HepG2 (cell line): ENCODE results near the gene SIGLEC8. TPM values are rescaled to one million over a fixed set of nuclear protein-coding genes. Genes with fewer than 3 reads are reported as not detected.

ENCODE experiments used
- AHDC1 ChIP-seq: sonication (generic); formaldehyde crosslinking; IDR thresholded peaks from 2 replicates; pipeline ENCODE4 v1.5.1; 2020; ENCODE audit warnings: mild to moderate bottlenecking, missing genetic modification reagents, borderline replicate concordance
- ARID3A ChIP-seq: IDR thresholded peaks from 2 replicates; pipeline ENCODE4 v1.6.1; 2012; ENCODE audit warnings: low read depth, low read length, improper control_type of control experiment
- BHLHE40 ChIP-seq: IDR thresholded peaks from 2 replicates; pipeline ENCODE4 v1.6.1; 2011; ENCODE audit warnings: low read length, improper control_type of control experiment
- CAMTA2 ChIP-seq: sonication (generic); formaldehyde crosslinking; IDR thresholded peaks from 2 replicates; pipeline ENCODE4 v1.4.0; 2020; ENCODE audit warnings: mild to moderate bottlenecking, missing genetic modification reagents, borderline replicate concordance
- DPF2 ChIP-seq: sonication (generic); formaldehyde crosslinking; IDR thresholded peaks from 2 replicates; pipeline ENCODE4 v1.4.0; 2020; ENCODE audit warnings: mild to moderate bottlenecking, low read depth, missing genetic modification reagents, borderline replicate concordance
- ETV6 ChIP-seq: sonication (generic); formaldehyde crosslinking; conservative IDR thresholded peaks from 2 replicates; pipeline ENCODE4 v1.4.0; 2020; ENCODE audit warnings: missing genetic modification reagents
- FOSL1 ChIP-seq: sonication (generic); formaldehyde crosslinking; IDR thresholded peaks from 2 replicates; pipeline ENCODE4 v1.9.0; 2021; ENCODE audit warnings: missing genetic modification reagents, borderline replicate concordance
- GABPB1 ChIP-seq: IDR thresholded peaks from 2 replicates; pipeline ENCODE4 v1.6.1; 2016; ENCODE audit warnings: mild to moderate bottlenecking, missing genetic modification reagents, moderate library complexity, missing compliant biosample characterization
- HOXA3 ChIP-seq: sonication (generic); formaldehyde crosslinking; IDR thresholded peaks from 2 replicates; pipeline ENCODE4 v1.5.0; 2020; ENCODE audit warnings: missing genetic modification reagents
- RXRA ChIP-seq: sonication (generic); formaldehyde crosslinking; IDR thresholded peaks from 2 replicates; pipeline ENCODE4 v1.5.1; 2020; ENCODE audit warnings: missing genetic modification reagents
- SMAD1 ChIP-seq: sonication (generic); formaldehyde crosslinking; IDR thresholded peaks from 2 replicates; pipeline ENCODE4 v1.4.0; 2020; ENCODE audit warnings: missing genetic modification reagents, low read depth, mild to moderate bottlenecking, borderline replicate concordance
- TMF1 ChIP-seq: sonication (generic); formaldehyde crosslinking; IDR thresholded peaks from 2 replicates; pipeline ENCODE4 v1.8.1; 2022; ENCODE audit warnings: low read depth, missing genetic modification reagents
- YY1 ChIP-seq: IDR thresholded peaks from 2 replicates; pipeline ENCODE4 v1.6.1; 2011; ENCODE audit warnings: low read length, low read depth, moderate library complexity, mild to moderate bottlenecking; ENCODE audit not compliant: insufficient read depth, insufficient replicate concordance
- ZFP1 ChIP-seq: IDR thresholded peaks from 2 replicates; pipeline ENCODE4 v1.6.1; 2016
- ZKSCAN1 ChIP-seq: fragments of 150-350 bp; IDR thresholded peaks from 2 replicates; pipeline ENCODE4 v1.6.1; 2014; ENCODE audit warnings: low read length
- ZNF646 ChIP-seq: sonication (generic); formaldehyde crosslinking; IDR thresholded peaks from 2 replicates; pipeline ENCODE4 v1.9.0; 2021; ENCODE audit warnings: mild to moderate bottlenecking, missing genetic modification reagents
- ZNF746 ChIP-seq: sonication (generic); formaldehyde crosslinking; IDR thresholded peaks from 2 replicates; pipeline ENCODE4 v1.8.0; 2022; ENCODE audit warnings: mild to moderate bottlenecking, missing genetic modification reagents
- ZNF772 ChIP-seq: sonication (generic); formaldehyde crosslinking; IDR thresholded peaks from 2 replicates; pipeline ENCODE4 v1.5.0; 2020; ENCODE audit warnings: mild to moderate bottlenecking, missing genetic modification reagents
- polyA plus RNA-seq, 8 experiments: library from polyadenylated mRNA; depleted of rRNA in 3 of 8; stranded (reverse) in 7 of 8; unstranded in 1 of 8; fragments of >200 nt; fragmentation: Illumina TruSeq in 4 of 8; extraction: Trizol in 4 of 8; gene quantifications; 2 replicates each; pipeline versions ENCODE4 v1.2.1 to v1.2.3, GENCODE V29; 2011 to 2016; ENCODE audit warnings: low read depth in 4 of 8, missing spikeins in 1 of 8, mixed read lengths in 1 of 8; ENCODE audit not compliant: insufficient read depth in 1 of 8
- total RNA-seq, 5 experiments: library from RNA; depleted of rRNA; stranded (reverse); fragments of >200 nt; fragmentation: Illumina TruSeq; extraction: Trizol; gene quantifications; 2 replicates each; pipeline ENCODE4 v1.2.3, GENCODE V29; 2016; ENCODE audit warnings: low read depth in 1 of 5

SIGLEC8 gene
- total and polyA plus RNA-seq, 2 of the 13 experiments (the other 11 are each of a cell fraction or from before 2014, with no cell fraction given) = not detected

GRCh38 chr19:51422053-51422448 lies 36.2 kb downstream of the SIGLEC8 start (continued):
- TF ChIP-seq ARID3A = no peak
- no peak for TF ChIP-seq DPF2
- TF ChIP-seq ETV6 (CRISPR knock-in tag) = peak; percentile 98
- peak; percentile 57; the same call in 1 of the 2 replicates for TF ChIP-seq FOSL1
- peak; percentile 90; the same call in 1 of the 2 replicates for TF ChIP-seq CAMTA2
- peak; percentile 92 for TF ChIP-seq ZFP1 (CRISPR knock-in tag)
- no peak for TF ChIP-seq SMAD1
- TF ChIP-seq TMF1 (CRISPR knock-in tag) = peak; percentile 99
- TF ChIP-seq ZKSCAN1 = no peak
- TF ChIP-seq HOXA3 (CRISPR knock-in tag) = peak; percentile 83
- TF ChIP-seq GABPB1 = peak; percentile 77
- 0 out of 2 replicates have a peak, but pooled peaks have one; percentile 68 for TF ChIP-seq ZNF746
- no peak for TF ChIP-seq ZNF646 (CRISPR knock-in tag)
- peak; percentile 54 for TF ChIP-seq YY1
- peak; percentile 70; the same call in 1 of the 2 replicates for TF ChIP-seq RXRA (CRISPR knock-in tag)
- TF ChIP-seq BHLHE40 = no peak
- TF ChIP-seq ZNF772 (CRISPR knock-in tag) = peak; percentile 97
- TF ChIP-seq AHDC1 (CRISPR knock-in tag) = no peak
